Fibroblast of villous mesenchyme (primary cell): ENCODE results near the gene FRAT1. TPM values are rescaled to one million over a fixed set of nuclear protein-coding genes. Genes with fewer than 3 reads are reported as not detected.

ENCODE experiments used
- DNase-seq: peaks from one replicate; pipeline ENCODE4 v3.0.0-alpha.2; 2010; ENCODE audit warnings: low read depth
- H3K4me3 ChIP-seq: 2 replicates; pipeline ENCODE4 v1.5.1; 2011; ENCODE audit warnings: low read depth, mild to moderate bottlenecking, low read length
- CTCF ChIP-seq: IDR thresholded peaks from 2 replicates; pipeline ENCODE4 v1.5.1; 2012; ENCODE audit warnings: low read depth, mild to moderate bottlenecking, low read length; ENCODE audit not compliant: insufficient read depth
- total RNA-seq: library from RNA; depleted of rRNA; stranded (reverse); fragments of >200 nt; gene quantifications from 2 replicates; pipeline ENCODE4 v1.2.3, GENCODE V29; 2012

The FRAT1 gene
- total RNA-seq, 1 donor = 1.7 TPM

GRCh38 chr10:97297556-97298222 is 21.4 kb upstream of the FRAT1 start:
- TF ChIP-seq CTCF = no peak
- DNase-seq = peak; percentile 66

GRCh38 chr10:97298223-97298571 is 20.9 kb upstream of the FRAT1 start:
- no peak overlapping the region for H3K4me3 ChIP-seq
- no peak for DNase-seq
- no peak for TF ChIP-seq CTCF

More at GRCh38 chr10:97297556-97298222, 21.4 kb upstream of the FRAT1 start:
- H3K4me3 ChIP-seq = no peak overlapping the region

GRCh38 chr10:97300980-97301379 is 18.1 kb upstream of the FRAT1 start:
- DNase-seq = no peak
- no peak overlapping the region for H3K4me3 ChIP-seq
- no peak for TF ChIP-seq CTCF

- no peak overlapping the region for H3K4me3 ChIP-seq
- no peak for DNase-seq
- no peak for TF ChIP-seq CTCF
Measured at GRCh38 chr10:97302088-97302791, 16.8 kb upstream of the FRAT1 start.

GRCh38 chr10:97307441-97307840 is 11.6 kb upstream of the FRAT1 start:
- TF ChIP-seq CTCF = no peak
- no peak for DNase-seq
- H3K4me3 ChIP-seq = no peak overlapping the region

GRCh38 chr10:97307866-97308780 is 10.9 kb upstream of the FRAT1 start:
- TF ChIP-seq CTCF = no peak
- no peak overlapping the region for H3K4me3 ChIP-seq
- no peak for DNase-seq
